IMR-90 (cell line): ENCODE measurements around the gene C16orf90. TPM values are rescaled to one million over a fixed set of nuclear protein-coding genes. Genes with fewer than 3 reads are reported as not detected.

Experiments
- ATAC-seq: fragments of 200-7000 bp; cut with Tn5 transposase; 2 replicates; pipeline ENCODE4 v1.9.1; 2020; ENCODE audit warnings: low read depth, mild to moderate bottlenecking, moderate library complexity
- BruUV-seq: library from RNA; stranded (reverse); fragments of 400-500 nt; replicated peaks from 2 replicates; lab custom pipeline; 2021; lab: Mats Ljungman, UMichigan
- CTCF ChIA-PET: fragments of 300-600 bp; formaldehyde crosslinking; extraction: SDS; loops from one replicate; lab custom pipeline; 2021; ENCODE audit warnings: antibody characterized with exemption; lab: Yijun Ruan, JAX
- POLR2A ChIA-PET: fragments of 300-600 bp; sonication (Branson Sonifier 250); formaldehyde crosslinking; loops from one replicate; lab custom pipeline; 2022; ENCODE audit warnings: antibody characterized with exemption; ENCODE audit not compliant: unreplicated experiment; lab: Charles Lee
- DNase-seq: peaks from one replicate; pipeline ENCODE4 v3.0.0; 2013
- H2AFZ ChIP-seq: replicated peaks from 2 replicates; pipeline ENCODE3; 2013; ENCODE audit warnings: low read length, mild to moderate bottlenecking; ENCODE audit not compliant: poor library complexity
- H2AK5ac ChIP-seq: 2 replicates; pipeline ENCODE4 v1.6.1; 2013; ENCODE audit warnings: low read depth, low read length, inconsistent platforms
- H2AK9ac ChIP-seq: replicated peaks from 2 replicates; pipeline ENCODE3; 2013; ENCODE audit warnings: mild to moderate bottlenecking, low read depth, low read length, moderate library complexity; ENCODE audit not compliant: poor library complexity
- H2BK120ac ChIP-seq: 2 replicates; pipeline ENCODE4 v1.6.1; 2013; ENCODE audit warnings: low read depth, low read length, inconsistent platforms
- H2BK15ac ChIP-seq: 3 replicates; pipeline ENCODE4 v1.6.1; 2013; ENCODE audit warnings: low read depth, low read length, inconsistent platforms
- H2BK20ac ChIP-seq: 2 replicates; pipeline ENCODE4 v1.6.1; 2013; ENCODE audit warnings: low read depth, mild to moderate bottlenecking, inconsistent platforms, low read length, moderate library complexity
- H2BK5ac ChIP-seq: 2 replicates; pipeline ENCODE4 v1.6.1; 2013; ENCODE audit warnings: mild to moderate bottlenecking, low read depth, low read length, inconsistent platforms; ENCODE audit not compliant: poor library complexity, severe bottlenecking
- H3K14ac ChIP-seq: replicated peaks from 2 replicates; pipeline ENCODE4 v1.6.1; 2013; ENCODE audit warnings: low read depth, low read length, inconsistent platforms
- H3K18ac ChIP-seq: 2 replicates; pipeline ENCODE4 v1.6.1; 2013; ENCODE audit warnings: low read depth, low read length, control low read depth
- H3K23ac ChIP-seq: 2 replicates; pipeline ENCODE4 v1.6.1; 2013; ENCODE audit warnings: low read depth, low read length, inconsistent platforms
- H3K27ac ChIP-seq: 2 replicates; pipeline ENCODE4 v1.5.1; 2013; ENCODE audit warnings: mild to moderate bottlenecking, control low read depth, low read length; ENCODE audit not compliant: insufficient read depth
- H3K27me3 ChIP-seq: 2 replicates; pipeline ENCODE4 v1.6.1; 2013; ENCODE audit warnings: low read length; ENCODE audit not compliant: control insufficient read depth, insufficient read depth
- H3K36me3 ChIP-seq: 2 replicates; pipeline ENCODE4 v1.6.1; 2013; ENCODE audit warnings: low read length, mixed read lengths; ENCODE audit not compliant: control insufficient read depth, insufficient read depth
- H3K4ac ChIP-seq: 2 replicates; pipeline ENCODE4 v1.6.1; 2013; ENCODE audit warnings: low read depth, low read length, inconsistent platforms
- H3K4me1 ChIP-seq: 2 replicates; pipeline ENCODE4 v1.6.1; 2013; ENCODE audit warnings: low read length, mixed read lengths; ENCODE audit not compliant: control insufficient read depth, insufficient read depth
- H3K4me2 ChIP-seq: 2 replicates; pipeline ENCODE4 v1.6.1; 2013; ENCODE audit warnings: low read depth, mild to moderate bottlenecking, control low read depth, low read length, moderate library complexity
- H3K4me3 ChIP-seq: 2 replicates; pipeline ENCODE4 v1.5.1; 2013; ENCODE audit warnings: low read depth, mild to moderate bottlenecking, control low read depth, low read length, moderate library complexity; ENCODE audit not compliant: insufficient read depth
- H3K56ac ChIP-seq: 2 replicates; pipeline ENCODE4 v1.6.1; 2013; ENCODE audit warnings: low read length, inconsistent platforms; ENCODE audit not compliant: insufficient read depth; ENCODE audit errors: extremely low read depth
- H3K79me1 ChIP-seq, 2 experiments: 2 replicates each; pipeline ENCODE4 v1.6.1; 2013; ENCODE audit warnings: low read length in 2 of 2, inconsistent platforms in 1 of 2, low read depth in 1 of 2
- H3K9ac ChIP-seq: 2 replicates; pipeline ENCODE4 v1.6.1; 2013; ENCODE audit warnings: low read depth, low read length, control low read depth
- H3K9me1 ChIP-seq: 2 replicates; pipeline ENCODE4 v1.6.1; 2013; ENCODE audit warnings: low read length, inconsistent platforms; ENCODE audit not compliant: insufficient read depth
- H3K9me3 ChIP-seq: 2 replicates; pipeline ENCODE4 v1.6.1; 2013; ENCODE audit warnings: low read length; ENCODE audit not compliant: control insufficient read depth, insufficient read depth
- H4K20me1 ChIP-seq: 2 replicates; pipeline ENCODE4 v1.6.1; 2013; ENCODE audit warnings: low read length, inconsistent platforms; ENCODE audit not compliant: insufficient read depth
- H4K5ac ChIP-seq: 2 replicates; pipeline ENCODE4 v1.6.1; 2013; ENCODE audit warnings: mild to moderate bottlenecking, low read depth, low read length, control low read depth
- H4K8ac ChIP-seq, 2 experiments: 2 replicates each; pipeline ENCODE4 v1.6.1; 2013; ENCODE audit warnings: low read depth in 2 of 2, low read length in 2 of 2, control low read depth in 1 of 2, inconsistent platforms in 1 of 2
- H4K91ac ChIP-seq: 2 replicates; pipeline ENCODE4 v1.6.1; 2013; ENCODE audit warnings: low read depth, low read length, inconsistent platforms; ENCODE audit not compliant: insufficient read depth
- BHLHE40 ChIP-seq: fragments of 150-350 bp; IDR thresholded peaks from 2 replicates; pipeline ENCODE4 v1.6.1; 2016; ENCODE audit warnings: mild to moderate bottlenecking, low read depth, low read length
- CEBPB ChIP-seq: IDR thresholded peaks from 2 replicates; pipeline ENCODE4 v1.6.1; 2012; ENCODE audit warnings: low read depth, low read length, improper control_type of control experiment
- CHD1 ChIP-seq: IDR thresholded peaks from 2 replicates; pipeline ENCODE4 v1.6.1; 2012; ENCODE audit warnings: low read depth, low read length, improper control_type of control experiment
- CTCF ChIP-seq: conservative IDR thresholded peaks from 2 replicates; pipeline ENCODE4 v1.5.1; 2012; ENCODE audit warnings: mild to moderate bottlenecking, low read depth, low read length, improper control_type of control experiment
- ELK1 ChIP-seq: fragments of 150-350 bp; IDR thresholded peaks from 2 replicates; pipeline ENCODE4 v1.6.1; 2016; ENCODE audit warnings: low read depth, mild to moderate bottlenecking, low read length, moderate library complexity, borderline replicate concordance
- FOS ChIP-seq: fragments of 150-350 bp; IDR thresholded peaks from 2 replicates; pipeline ENCODE4 v1.6.1; 2016; ENCODE audit warnings: low read depth, low read length
- MAFK ChIP-seq: IDR thresholded peaks from 2 replicates; pipeline ENCODE4 v1.6.1; 2012; ENCODE audit warnings: low read depth, low read length, improper control_type of control experiment
- MAZ ChIP-seq: IDR thresholded peaks from 2 replicates; pipeline ENCODE4 v1.6.1; 2012; ENCODE audit warnings: low read depth, mild to moderate bottlenecking, low read length, improper control_type of control experiment, moderate library complexity, borderline replicate concordance
- MXI1 ChIP-seq: IDR thresholded peaks from 2 replicates; pipeline ENCODE4 v1.6.1; 2012; ENCODE audit warnings: low read depth, mild to moderate bottlenecking, low read length, moderate library complexity, borderline replicate concordance
- NFE2L2 ChIP-seq: fragments of 150-350 bp; IDR thresholded peaks from 2 replicates; pipeline ENCODE4 v1.6.1; 2016; ENCODE audit warnings: low read depth, mild to moderate bottlenecking, low read length
- POLR2A ChIP-seq: IDR thresholded peaks from 2 replicates; pipeline ENCODE4 v1.6.1; 2012; ENCODE audit warnings: mild to moderate bottlenecking, low read depth, low read length
- RCOR1 ChIP-seq: IDR thresholded peaks from 2 replicates; pipeline ENCODE4 v1.6.1; 2012; ENCODE audit warnings: mild to moderate bottlenecking, low read length, improper control_type of control experiment; ENCODE audit not compliant: insufficient replicate concordance
- RFX5 ChIP-seq: IDR thresholded peaks from 2 replicates; pipeline ENCODE4 v1.8.0; 2012; ENCODE audit warnings: low read depth, mild to moderate bottlenecking, low read length, moderate library complexity
- SMC3 ChIP-seq: fragments of 150-350 bp; IDR thresholded peaks from 2 replicates; pipeline ENCODE4 v1.6.1; 2016; ENCODE audit warnings: low read depth, mild to moderate bottlenecking, antibody characterized with exemption, low read length, moderate library complexity
- USF2 ChIP-seq: fragments of 150-350 bp; IDR thresholded peaks from 2 replicates; pipeline ENCODE4 v1.6.1; 2017; ENCODE audit warnings: mild to moderate bottlenecking, antibody characterized with exemption, low read length, low read depth
- WGBS, 2 experiments: methylation state at CpG; one replicate each; pipeline versions ENCODE4 v1.1.5 to v1.1.7; 2013; ENCODE audit warnings: missing lambda C conversion rate in 2 of 2; ENCODE audit not compliant: insufficient read length in 1 of 2; ENCODE audit errors: extremely low coverage in 2 of 2; 5-methylcytosine and 5-hydroxymethylcytosine counted together
- dilution Hi-C: fragments of 300-500 bp; cut with HindIII; formaldehyde crosslinking; loops from one replicate; pipeline ENCODE4 v1.14.3; 2018; ENCODE audit warnings: low sequenced_read_pairs; ENCODE audit not compliant: unreplicated experiment
- in situ Hi-C: fragments of 300-500 bp; cut with MboI; formaldehyde crosslinking; loops from 3 replicates; pipeline ENCODE4 v1.14.3; 2019; ENCODE audit warnings: low sequenced_read_pairs, inconsistent platforms, mixed read lengths
- intact Hi-C: fragments of 100-400 bp; cut with micrococcal nuclease; formaldehyde crosslinking; loops from 2 replicates; pipeline ENCODE4 v1.10.0; 2022
- polyA plus RNA-seq, 3 experiments: library from polyadenylated mRNA; depleted of rRNA; stranded (reverse); fragments of >200 nt; gene quantifications; 2 replicates each; pipeline ENCODE4 v1.2.3, GENCODE V29; 2012; ENCODE audit warnings: low replicate concordance in 1 of 3
- total RNA-seq: library from RNA; depleted of rRNA; stranded (reverse); fragments of >200 nt; gene quantifications from 2 replicates; pipeline ENCODE4 v1.2.3, GENCODE V29; 2012

C16orf90 gene
- total and polyA plus RNA-seq, 2 of the 4 experiments (the other 2 are of a cell fraction): not detected

- Histone ChIP-seq H4K8ac (no peak overlapping the region), H3K4ac (no peak overlapping the region), H3K9ac (no peak overlapping the region), H3K27ac (no peak overlapping the region), H2AFZ (no peak overlapping the region), H3K27me3 (no peaks in the 10 kb centered on the region), H3K36me3 (peaks cover 73% of the 10 kb centered on the region), H4K5ac (no peak overlapping the region), H3K18ac (no peak overlapping the region), H3K4me1 (no peaks in the 10 kb centered on the region), H2AK5ac (no peak overlapping the region), H2BK20ac (no peak overlapping the region), H2AK9ac (no peak overlapping the region), H3K9me3 (no peaks in the 10 kb centered on the region), H3K4me3 (no peak overlapping the region), H4K91ac (no peak overlapping the region), H3K14ac (no peak overlapping the region), H2BK15ac (no peak overlapping the region), H4K20me1 (peaks cover 24% of the 10 kb centered on the region), H2BK120ac (no peak overlapping the region), H3K23ac (no peak overlapping the region), H3K56ac (no peak overlapping the region), H3K4me2 (no peak overlapping the region), H3K79me1 (peaks cover 15 to 58% of the 10 kb centered on the region in 2 experiments), H2BK5ac (no peak overlapping the region), H3K9me1 (peaks cover 11% of the 10 kb centered on the region)
- 99% methylated on average over 15 of the region's 18 CpGs; no CpG with 5 or more reads in 1 of the 2 experiments for WGBS, 2 experiments
- ChIA-PET POLR2A (no interaction called here), CTCF (no interaction called here)
- in situ Hi-C loops: no loop called here
- intact Hi-C loops: no loop called here
- no TSS peak for BruUV-seq
- ATAC-seq: no peak
- DNase-seq: no peak
- dilution Hi-C loops: no loop called here
- TF ChIP-seq ELK1: no peak
- TF ChIP-seq POLR2A: no peak
- no peak for TF ChIP-seq SMC3
- no peak for TF ChIP-seq FOS
- no peak for TF ChIP-seq CEBPB
- TF ChIP-seq NFE2L2: no peak
- no peak for TF ChIP-seq RCOR1
- TF ChIP-seq MAZ: no peak
- no peak for TF ChIP-seq RFX5
- no peak for TF ChIP-seq USF2
- TF ChIP-seq CHD1: no peak
- TF ChIP-seq MXI1: no peak
- no peak for TF ChIP-seq CTCF
- no peak for TF ChIP-seq BHLHE40
- TF ChIP-seq MAFK: no peak
Observed at GRCh38 chr16:3482659-3483241, 12.5 kb downstream of the C16orf90 start.
